WTC11 (cell line): Measurements from ENCODE around the gene CAMK2G. TPM values are rescaled to one million over a fixed set of nuclear protein-coding genes. Genes with fewer than 3 reads are reported as not detected.

Experiments
- ATAC-seq: fragments of 200-7000 bp; cut with Tn5 transposase; 2 replicates; pipeline ENCODE4 v1.10.0; 2021; ENCODE audit warnings: mild to moderate bottlenecking, moderate library complexity
- CTCF ChIA-PET: fragments of 300-600 bp; sonication (Branson Sonifier 250); formaldehyde crosslinking; loops from one replicate; lab custom pipeline; 2021; ENCODE audit warnings: antibody characterized with exemption; lab: Charles Lee
- POLR2A ChIA-PET: fragments of 350-600 bp; sonication (Branson Sonifier 250); formaldehyde crosslinking; loops from one replicate; lab custom pipeline; 2021; ENCODE audit warnings: antibody characterized with exemption; lab: Charles Lee
- DNase-seq: peaks from one replicate; pipeline ENCODE4 v3.0.0; 2021; ENCODE audit warnings: low spot score
- H3K27ac Mint-ChIP-seq: 2 replicates; pipeline ENCODE4 v1.8.0; 2021; ENCODE audit warnings: mixed read lengths
- H3K27me3 Mint-ChIP-seq: 2 replicates; pipeline ENCODE4 v1.8.0; 2021; ENCODE audit warnings: low read depth, mild to moderate bottlenecking, moderate library complexity, mixed read lengths
- H3K36me3 Mint-ChIP-seq: 2 replicates; pipeline ENCODE4 v1.8.0; 2021; ENCODE audit warnings: mixed read lengths
- H3K4me1 Mint-ChIP-seq: 2 replicates; pipeline ENCODE4 v1.8.0; 2022; ENCODE audit warnings: mixed read lengths
- H3K4me3 Mint-ChIP-seq: 2 replicates; pipeline ENCODE4 v1.8.0; 2021; ENCODE audit warnings: mild to moderate bottlenecking, moderate library complexity, mixed read lengths
- H3K9me3 Mint-ChIP-seq: 2 replicates; pipeline ENCODE4 v1.8.0; 2021; ENCODE audit warnings: mixed read lengths
- CBFB ChIP-seq: sonication (generic); formaldehyde crosslinking; IDR thresholded peaks from 2 replicates; pipeline ENCODE4 v1.8.1; 2022; ENCODE audit warnings: mild to moderate bottlenecking, low read depth, missing genetic modification reagents
- ETV6 ChIP-seq: sonication (generic); formaldehyde crosslinking; IDR thresholded peaks from 2 replicates; pipeline ENCODE4 v1.8.1; 2022; ENCODE audit warnings: mild to moderate bottlenecking, missing genetic modification reagents
- GRHL2 ChIP-seq: fragments of 250-450 bp; sonication (Bioruptor Pico); IDR thresholded peaks from 2 replicates; pipeline ENCODE4 v1.8.0; 2022; ENCODE audit warnings: mild to moderate bottlenecking, moderate library complexity; ENCODE audit not compliant: insufficient replicate concordance, severe bottlenecking
- NR1H2 ChIP-seq: sonication (generic); formaldehyde crosslinking; IDR thresholded peaks from 2 replicates; pipeline ENCODE4 v1.9.0; 2021; ENCODE audit warnings: mild to moderate bottlenecking, moderate library complexity, missing genetic modification reagents
- RELA ChIP-seq: sonication (generic); formaldehyde crosslinking; IDR thresholded peaks from 2 replicates; pipeline ENCODE4 v1.8.1; 2022; ENCODE audit warnings: missing genetic modification reagents, mild to moderate bottlenecking, borderline replicate concordance
- STAT6 ChIP-seq: sonication (generic); formaldehyde crosslinking; conservative IDR thresholded peaks from 2 replicates; pipeline ENCODE4 v1.8.1; 2023; ENCODE audit warnings: mild to moderate bottlenecking, low read depth, missing genetic modification reagents, moderate library complexity
- TEAD1 ChIP-seq: sonication (generic); formaldehyde crosslinking; IDR thresholded peaks from 2 replicates; pipeline ENCODE4 v1.8.0; 2022; ENCODE audit warnings: mild to moderate bottlenecking, missing genetic modification reagents
- ZBTB21 ChIP-seq: sonication (generic); formaldehyde crosslinking; IDR thresholded peaks from 2 replicates; pipeline ENCODE4 v1.8.1; 2023; ENCODE audit warnings: mild to moderate bottlenecking, missing genetic modification reagents, borderline replicate concordance
- ZNF396 ChIP-seq: fragments of 250-450 bp; sonication (Bioruptor Pico); IDR thresholded peaks from 2 replicates; pipeline ENCODE4 v1.8.0; 2021; ENCODE audit warnings: mild to moderate bottlenecking, moderate library complexity, borderline replicate concordance
- total RNA-seq: library from RNA; stranded (reverse); gene quantifications from 3 replicates; pipeline ENCODE4 v1.2.3, GENCODE V29; 2021
- TF ChIP-seq, protein P1 (sequence below): sonication (generic); formaldehyde crosslinking; IDR thresholded peaks from 2 replicates; pipeline ENCODE4 v1.8.1; 2023; ENCODE audit warnings: mild to moderate bottlenecking, missing genetic modification reagents
- TF ChIP-seq, protein P2 (sequence below): sonication (generic); formaldehyde crosslinking; IDR thresholded peaks from 2 replicates; pipeline ENCODE4 v1.8.1; 2022; ENCODE audit warnings: low read depth, mild to moderate bottlenecking, moderate library complexity, missing genetic modification reagents, borderline replicate concordance
- TF ChIP-seq, protein P3 (sequence below): sonication (generic); formaldehyde crosslinking; IDR thresholded peaks from 2 replicates; pipeline ENCODE4 v1.8.1; 2022; ENCODE audit warnings: low read depth, missing genetic modification reagents, borderline replicate concordance

Gene CAMK2G
- total RNA-seq, 1 experiment from 2014 or later, result 34.9 TPM

GRCh38 chr10:73802276-73802991 is 71.9 kb downstream of the CAMK2G start:
- no peak for TF ChIP-seq TEAD1
- TF ChIP-seq RELA (CRISPR knock-in tag), result no peak
- TF ChIP-seq, protein P1, sequence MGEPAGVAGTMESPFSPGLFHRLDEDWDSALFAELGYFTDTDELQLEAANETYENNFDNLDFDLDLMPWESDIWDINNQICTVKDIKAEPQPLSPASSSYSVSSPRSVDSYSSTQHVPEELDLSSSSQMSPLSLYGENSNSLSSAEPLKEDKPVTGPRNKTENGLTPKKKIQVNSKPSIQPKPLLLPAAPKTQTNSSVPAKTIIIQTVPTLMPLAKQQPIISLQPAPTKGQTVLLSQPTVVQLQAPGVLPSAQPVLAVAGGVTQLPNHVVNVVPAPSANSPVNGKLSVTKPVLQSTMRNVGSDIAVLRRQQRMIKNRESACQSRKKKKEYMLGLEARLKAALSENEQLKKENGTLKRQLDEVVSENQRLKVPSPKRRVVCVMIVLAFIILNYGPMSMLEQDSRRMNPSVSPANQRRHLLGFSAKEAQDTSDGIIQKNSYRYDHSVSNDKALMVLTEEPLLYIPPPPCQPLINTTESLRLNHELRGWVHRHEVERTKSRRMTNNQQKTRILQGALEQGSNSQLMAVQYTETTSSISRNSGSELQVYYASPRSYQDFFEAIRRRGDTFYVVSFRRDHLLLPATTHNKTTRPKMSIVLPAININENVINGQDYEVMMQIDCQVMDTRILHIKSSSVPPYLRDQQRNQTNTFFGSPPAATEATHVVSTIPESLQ (CRISPR knock-in tag), result no peak
- CTCF ChIA-PET, result no interaction called here
- no peak for DNase-seq
- peak; percentile 43 for ATAC-seq
- Mint-ChIP-seq H3K4me1 (no peaks in the 10 kb centered on the region), H3K4me3 (no peak overlapping the region), H3K36me3 (peaks cover 53% of the 10 kb centered on the region), H3K9me3 (no peaks in the 10 kb centered on the region), H3K27me3 (no peaks in the 10 kb centered on the region), H3K27ac (no peak overlapping the region)
- POLR2A ChIA-PET, result no interaction called here

DNA sequence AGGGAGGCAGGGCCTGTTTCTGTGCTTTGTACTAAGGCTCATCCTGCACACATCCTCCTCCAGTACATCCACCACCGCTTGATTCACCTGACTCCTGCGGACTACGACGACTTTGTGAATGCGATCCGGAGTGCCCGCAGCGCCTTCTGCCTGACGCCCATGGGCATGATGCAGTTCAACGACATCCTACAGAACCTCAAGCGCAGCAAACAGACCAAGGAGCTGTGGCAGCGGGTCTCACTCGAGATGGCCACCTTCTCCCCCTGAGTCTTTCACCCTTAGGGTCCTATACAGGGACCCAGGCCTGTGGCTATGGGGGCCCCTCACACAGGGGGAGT is 73.1 kb downstream of the CAMK2G start:
- Mint-ChIP-seq H3K9me3 (no peaks in the 10 kb centered on the region), H3K4me3 (no peak overlapping the region)
- CTCF ChIA-PET, result no interaction called here
- TF ChIP-seq GRHL2 (CRISPR knock-in tag), result no peak
- TF ChIP-seq ETV6 (CRISPR knock-in tag), result no peak
- no peak for TF ChIP-seq ZNF396 (CRISPR knock-in tag)
- no peak for TF ChIP-seq STAT6 (CRISPR knock-in tag)
- no peak for TF ChIP-seq ZBTB21
- TF ChIP-seq, protein P2, sequence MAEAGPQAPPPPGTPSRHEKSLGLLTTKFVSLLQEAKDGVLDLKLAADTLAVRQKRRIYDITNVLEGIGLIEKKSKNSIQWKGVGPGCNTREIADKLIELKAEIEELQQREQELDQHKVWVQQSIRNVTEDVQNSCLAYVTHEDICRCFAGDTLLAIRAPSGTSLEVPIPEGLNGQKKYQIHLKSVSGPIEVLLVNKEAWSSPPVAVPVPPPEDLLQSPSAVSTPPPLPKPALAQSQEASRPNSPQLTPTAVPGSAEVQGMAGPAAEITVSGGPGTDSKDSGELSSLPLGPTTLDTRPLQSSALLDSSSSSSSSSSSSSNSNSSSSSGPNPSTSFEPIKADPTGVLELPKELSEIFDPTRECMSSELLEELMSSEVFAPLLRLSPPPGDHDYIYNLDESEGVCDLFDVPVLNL, result no peak
- TF ChIP-seq RELA (CRISPR knock-in tag), result no peak
- TF ChIP-seq, protein P1 (CRISPR knock-in tag), result no peak
- TF ChIP-seq CBFB, result no peak
- TF ChIP-seq, all 79 proteins: peak for 0
- DNase-seq (no peak), ATAC-seq (no peak)
- H3K27ac Mint-ChIP-seq, result no peak overlapping the region
- H3K36me3 Mint-ChIP-seq, result peaks cover 46% of the 10 kb centered on the region
- no peaks in the 10 kb centered on the region for H3K27me3 Mint-ChIP-seq
- POLR2A ChIA-PET, result no interaction called here
- no peaks in the 10 kb centered on the region for H3K4me1 Mint-ChIP-seq

DNA sequence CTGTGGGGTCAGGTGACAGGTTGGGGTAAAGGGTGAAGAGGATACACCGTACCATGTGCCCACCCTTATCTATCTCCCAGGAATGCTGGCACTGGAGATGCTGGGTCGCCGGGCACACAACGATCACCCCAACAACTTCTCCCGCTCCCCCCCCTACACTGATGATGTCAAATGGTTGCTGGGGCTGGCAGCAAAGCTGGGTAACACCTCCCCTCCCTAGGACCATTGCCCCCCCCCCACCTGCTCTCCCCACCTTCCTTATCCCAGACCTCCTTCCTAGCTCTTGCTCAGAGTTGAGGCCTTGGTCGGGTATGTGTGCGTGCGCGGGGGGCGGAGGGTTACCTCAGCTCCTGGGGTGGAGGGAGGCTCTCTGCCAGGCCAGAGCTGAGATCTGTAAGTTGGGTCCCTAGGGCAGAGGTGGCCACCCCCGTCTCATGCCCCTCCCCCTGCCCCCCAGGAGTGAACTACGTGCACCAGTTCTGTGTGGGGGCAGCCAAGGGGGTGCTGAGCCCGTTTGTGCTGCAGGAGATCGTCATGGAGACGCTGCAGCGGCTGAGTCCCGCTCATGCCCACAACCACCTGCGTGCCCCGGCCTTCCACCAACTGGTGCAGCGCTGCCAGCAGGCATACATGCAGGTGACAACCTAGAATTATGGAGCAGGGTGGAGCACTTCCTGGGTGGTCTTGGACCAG is 73.6 kb downstream of the CAMK2G start:
- peaks cover 41% of the 10 kb centered on the region for H3K36me3 Mint-ChIP-seq
- no peaks in the 10 kb centered on the region for H3K4me1 Mint-ChIP-seq
- no peak overlapping the region for H3K27ac Mint-ChIP-seq
- ATAC-seq (no peak), DNase-seq (no peak)
- TF ChIP-seq NR1H2 (CRISPR knock-in tag), result no peak
- TF ChIP-seq, protein P3, sequence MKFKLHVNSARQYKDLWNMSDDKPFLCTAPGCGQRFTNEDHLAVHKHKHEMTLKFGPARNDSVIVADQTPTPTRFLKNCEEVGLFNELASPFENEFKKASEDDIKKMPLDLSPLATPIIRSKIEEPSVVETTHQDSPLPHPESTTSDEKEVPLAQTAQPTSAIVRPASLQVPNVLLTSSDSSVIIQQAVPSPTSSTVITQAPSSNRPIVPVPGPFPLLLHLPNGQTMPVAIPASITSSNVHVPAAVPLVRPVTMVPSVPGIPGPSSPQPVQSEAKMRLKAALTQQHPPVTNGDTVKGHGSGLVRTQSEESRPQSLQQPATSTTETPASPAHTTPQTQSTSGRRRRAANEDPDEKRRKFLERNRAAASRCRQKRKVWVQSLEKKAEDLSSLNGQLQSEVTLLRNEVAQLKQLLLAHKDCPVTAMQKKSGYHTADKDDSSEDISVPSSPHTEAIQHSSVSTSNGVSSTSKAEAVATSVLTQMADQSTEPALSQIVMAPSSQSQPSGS (CRISPR knock-in tag), result no peak
- H3K4me3 Mint-ChIP-seq, result no peak overlapping the region
- ChIA-PET POLR2A (no interaction called here), CTCF (no interaction called here)
- H3K27me3 Mint-ChIP-seq, result no peaks in the 10 kb centered on the region
- no peaks in the 10 kb centered on the region for H3K9me3 Mint-ChIP-seq
